WTC11 (cell line): ENCODE data around the gene TUBB1. TPM values are rescaled to one million over a fixed set of nuclear protein-coding genes. Genes with fewer than 3 reads are reported as not detected.

Experiments used
- ATAC-seq: fragments of 200-7000 bp; cut with Tn5 transposase; 2 replicates; pipeline ENCODE4 v1.10.0; 2021; ENCODE audit warnings: mild to moderate bottlenecking, moderate library complexity
- CTCF ChIA-PET: fragments of 300-600 bp; sonication (Branson Sonifier 250); formaldehyde crosslinking; loops from one replicate; lab custom pipeline; 2021; ENCODE audit warnings: antibody characterized with exemption; lab: Charles Lee
- POLR2A ChIA-PET: fragments of 350-600 bp; sonication (Branson Sonifier 250); formaldehyde crosslinking; loops from one replicate; lab custom pipeline; 2021; ENCODE audit warnings: antibody characterized with exemption; lab: Charles Lee
- DNase-seq: peaks from one replicate; pipeline ENCODE4 v3.0.0; 2021; ENCODE audit warnings: low spot score
- H3K27ac Mint-ChIP-seq: 2 replicates; pipeline ENCODE4 v1.8.0; 2021; ENCODE audit warnings: mixed read lengths
- H3K27me3 Mint-ChIP-seq: 2 replicates; pipeline ENCODE4 v1.8.0; 2021; ENCODE audit warnings: low read depth, mild to moderate bottlenecking, moderate library complexity, mixed read lengths
- H3K36me3 Mint-ChIP-seq: 2 replicates; pipeline ENCODE4 v1.8.0; 2021; ENCODE audit warnings: mixed read lengths
- H3K4me1 Mint-ChIP-seq: 2 replicates; pipeline ENCODE4 v1.8.0; 2022; ENCODE audit warnings: mixed read lengths
- H3K4me3 Mint-ChIP-seq: 2 replicates; pipeline ENCODE4 v1.8.0; 2021; ENCODE audit warnings: mild to moderate bottlenecking, moderate library complexity, mixed read lengths
- H3K9me3 Mint-ChIP-seq: 2 replicates; pipeline ENCODE4 v1.8.0; 2021; ENCODE audit warnings: mixed read lengths
- ARID4B ChIP-seq: sonication (generic); formaldehyde crosslinking; IDR thresholded peaks from 2 replicates; pipeline ENCODE4 v1.8.0; 2023; ENCODE audit warnings: missing genetic modification reagents, mild to moderate bottlenecking, borderline replicate concordance
- ATF1 ChIP-seq: sonication (generic); formaldehyde crosslinking; IDR thresholded peaks from 2 replicates; pipeline ENCODE4 v1.8.1; 2023; ENCODE audit warnings: mild to moderate bottlenecking, moderate library complexity, missing genetic modification reagents
- CREM ChIP-seq: sonication (generic); formaldehyde crosslinking; IDR thresholded peaks from 2 replicates; pipeline ENCODE4 v1.8.1; 2022; ENCODE audit warnings: mild to moderate bottlenecking, missing genetic modification reagents, moderate library complexity
- IRF2 ChIP-seq: sonication (generic); formaldehyde crosslinking; IDR thresholded peaks from 2 replicates; pipeline ENCODE4 v1.8.0; 2022; ENCODE audit warnings: low read depth, missing genetic modification reagents, borderline replicate concordance
- NFYB ChIP-seq: sonication (generic); formaldehyde crosslinking; conservative IDR thresholded peaks from 2 replicates; pipeline ENCODE4 v1.8.0; 2022; ENCODE audit warnings: low read depth, missing genetic modification reagents
- NR1H2 ChIP-seq: sonication (generic); formaldehyde crosslinking; IDR thresholded peaks from 2 replicates; pipeline ENCODE4 v1.9.0; 2021; ENCODE audit warnings: mild to moderate bottlenecking, moderate library complexity, missing genetic modification reagents
- OVOL2 ChIP-seq: fragments of 250-450 bp; sonication (Bioruptor Pico); IDR thresholded peaks from 2 replicates; pipeline ENCODE4 v1.9.0; 2021; ENCODE audit warnings: mild to moderate bottlenecking, borderline replicate concordance
- PRDM15 ChIP-seq: sonication (generic); formaldehyde crosslinking; IDR thresholded peaks from 2 replicates; pipeline ENCODE4 v1.8.0; 2022; ENCODE audit warnings: missing genetic modification reagents
- SOX15 ChIP-seq: fragments of 250-450 bp; sonication (Bioruptor Pico); IDR thresholded peaks from 2 replicates; pipeline ENCODE4 v1.9.0; 2021; ENCODE audit warnings: mild to moderate bottlenecking
- SP1 ChIP-seq: sonication (generic); formaldehyde crosslinking; conservative IDR thresholded peaks from 2 replicates; pipeline ENCODE4 v1.8.1; 2022; ENCODE audit warnings: missing genetic modification reagents
- TEAD4 ChIP-seq: sonication (generic); formaldehyde crosslinking; IDR thresholded peaks from 2 replicates; pipeline ENCODE4 v1.8.0; 2022; ENCODE audit warnings: mild to moderate bottlenecking, missing genetic modification reagents
- ZNF416 ChIP-seq: fragments of 250-450 bp; sonication (Bioruptor Pico); IDR thresholded peaks from 2 replicates; pipeline ENCODE4 v1.9.0; 2021; ENCODE audit warnings: mild to moderate bottlenecking, inconsistent platforms
- total RNA-seq: library from RNA; stranded (reverse); gene quantifications from 3 replicates; pipeline ENCODE4 v1.2.3, GENCODE V29; 2021
- TF ChIP-seq, protein P1 (sequence below): sonication (generic); formaldehyde crosslinking; IDR thresholded peaks from 2 replicates; pipeline ENCODE4 v1.8.0; 2022; ENCODE audit warnings: mild to moderate bottlenecking, missing genetic modification reagents
- TF ChIP-seq, protein P2 (sequence below): sonication (generic); formaldehyde crosslinking; IDR thresholded peaks from 2 replicates; pipeline ENCODE4 v1.8.1; 2022; ENCODE audit warnings: low read depth, missing genetic modification reagents, borderline replicate concordance
- TF ChIP-seq, protein P3 (sequence below): fragments of 250-450 bp; sonication (Bioruptor Pico); IDR thresholded peaks from 2 replicates; pipeline ENCODE4 v1.8.0; 2021; ENCODE audit warnings: mild to moderate bottlenecking

Gene TUBB1
- total RNA-seq, 1 experiment from 2014 or later: not detected

GRCh38 chr20:59047938-59048680 is 28.9 kb downstream of the TUBB1 start:
- Mint-ChIP-seq H3K27ac (no peak overlapping the region), H3K4me3 (no peak overlapping the region), H3K36me3 (no peaks in the 10 kb centered on the region), H3K9me3 (no peaks in the 10 kb centered on the region), H3K27me3 (peaks cover 49% of the 10 kb centered on the region), H3K4me1 (peaks cover 1% of the 10 kb centered on the region; the same call in 1 of the 2 replicates)
- TF ChIP-seq SOX15 (CRISPR knock-in tag) (no peak), NFYB (no peak), TEAD4 (CRISPR knock-in tag) (no peak), OVOL2 (CRISPR knock-in tag) (no peak), CREM (CRISPR knock-in tag) (no peak), ATF1 (CRISPR knock-in tag) (no peak), PRDM15 (CRISPR knock-in tag) (no peak)
- TF ChIP-seq, protein P1, sequence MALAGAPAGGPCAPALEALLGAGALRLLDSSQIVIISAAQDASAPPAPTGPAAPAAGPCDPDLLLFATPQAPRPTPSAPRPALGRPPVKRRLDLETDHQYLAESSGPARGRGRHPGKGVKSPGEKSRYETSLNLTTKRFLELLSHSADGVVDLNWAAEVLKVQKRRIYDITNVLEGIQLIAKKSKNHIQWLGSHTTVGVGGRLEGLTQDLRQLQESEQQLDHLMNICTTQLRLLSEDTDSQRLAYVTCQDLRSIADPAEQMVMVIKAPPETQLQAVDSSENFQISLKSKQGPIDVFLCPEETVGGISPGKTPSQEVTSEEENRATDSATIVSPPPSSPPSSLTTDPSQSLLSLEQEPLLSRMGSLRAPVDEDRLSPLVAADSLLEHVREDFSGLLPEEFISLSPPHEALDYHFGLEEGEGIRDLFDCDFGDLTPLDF (CRISPR knock-in tag): no peak
- TF ChIP-seq, protein P2, sequence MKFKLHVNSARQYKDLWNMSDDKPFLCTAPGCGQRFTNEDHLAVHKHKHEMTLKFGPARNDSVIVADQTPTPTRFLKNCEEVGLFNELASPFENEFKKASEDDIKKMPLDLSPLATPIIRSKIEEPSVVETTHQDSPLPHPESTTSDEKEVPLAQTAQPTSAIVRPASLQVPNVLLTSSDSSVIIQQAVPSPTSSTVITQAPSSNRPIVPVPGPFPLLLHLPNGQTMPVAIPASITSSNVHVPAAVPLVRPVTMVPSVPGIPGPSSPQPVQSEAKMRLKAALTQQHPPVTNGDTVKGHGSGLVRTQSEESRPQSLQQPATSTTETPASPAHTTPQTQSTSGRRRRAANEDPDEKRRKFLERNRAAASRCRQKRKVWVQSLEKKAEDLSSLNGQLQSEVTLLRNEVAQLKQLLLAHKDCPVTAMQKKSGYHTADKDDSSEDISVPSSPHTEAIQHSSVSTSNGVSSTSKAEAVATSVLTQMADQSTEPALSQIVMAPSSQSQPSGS (CRISPR knock-in tag): no peak
- POLR2A ChIA-PET: no interaction called here
- no peak for ATAC-seq
- DNase-seq: no peak
- CTCF ChIA-PET: no interaction called here

GRCh38 chr20:59048681-59049030 is 29.4 kb downstream of the TUBB1 start:
- POLR2A ChIA-PET: no interaction called here
- no peaks in the 10 kb centered on the region for H3K4me1 Mint-ChIP-seq
- peaks cover 49% of the 10 kb centered on the region for H3K27me3 Mint-ChIP-seq
- H3K4me3 Mint-ChIP-seq: no peak overlapping the region
- CTCF ChIA-PET: no interaction called here
- DNase-seq: no peak
- ATAC-seq: no peak
- no peaks in the 10 kb centered on the region for H3K36me3 Mint-ChIP-seq
- no peak overlapping the region for H3K27ac Mint-ChIP-seq
- no peaks in the 10 kb centered on the region for H3K9me3 Mint-ChIP-seq
- TF ChIP-seq IRF2 (CRISPR knock-in tag) (no peak), ZNF416 (CRISPR knock-in tag) (no peak), SP1 (CRISPR knock-in tag) (no peak), NR1H2 (CRISPR knock-in tag) (no peak), ARID4B (no peak)
- TF ChIP-seq, protein P2 (CRISPR knock-in tag): no peak
- TF ChIP-seq, protein P3, sequence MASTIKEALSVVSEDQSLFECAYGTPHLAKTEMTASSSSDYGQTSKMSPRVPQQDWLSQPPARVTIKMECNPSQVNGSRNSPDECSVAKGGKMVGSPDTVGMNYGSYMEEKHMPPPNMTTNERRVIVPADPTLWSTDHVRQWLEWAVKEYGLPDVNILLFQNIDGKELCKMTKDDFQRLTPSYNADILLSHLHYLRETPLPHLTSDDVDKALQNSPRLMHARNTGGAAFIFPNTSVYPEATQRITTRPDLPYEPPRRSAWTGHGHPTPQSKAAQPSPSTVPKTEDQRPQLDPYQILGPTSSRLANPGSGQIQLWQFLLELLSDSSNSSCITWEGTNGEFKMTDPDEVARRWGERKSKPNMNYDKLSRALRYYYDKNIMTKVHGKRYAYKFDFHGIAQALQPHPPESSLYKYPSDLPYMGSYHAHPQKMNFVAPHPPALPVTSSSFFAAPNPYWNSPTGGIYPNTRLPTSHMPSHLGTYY (CRISPR knock-in tag): no peak
